ENCODE results near the gene DLAT.

DLAT gene

GRCh38 chr11:112024773-112025678 lies at the start of gene DLAT:
Gene DLAT, plus strand, starts transcription at chr11:112025408. Its CDS starts 65 bp downstream, at chr11:112025473.
- no peaks in the 10 kb centered on the region for H3K27me3 Mint-ChIP-seq
- peaks cover 13% of the 10 kb centered on the region for H3K4me1 Mint-ChIP-seq
- H3K27ac Mint-ChIP-seq, result peak within 1 kb of the TSS; percentile 99
- peak within 1 kb of the TSS; percentile 100 for H3K4me3 Mint-ChIP-seq
- H3K9me3 Mint-ChIP-seq, result no peaks in the 10 kb centered on the region
- ATAC-seq, result peak; percentile 92
- peaks cover 17% of the 10 kb centered on the region for H3K36me3 Mint-ChIP-seq

GRCh38 chr11:111976119-111976766 lies 49.0 kb upstream of the DLAT start:
- ATAC-seq, result no peak
- no peaks in the 10 kb centered on the region for H3K9me3 Mint-ChIP-seq
- peaks cover 15% of the 10 kb centered on the region for H3K4me1 Mint-ChIP-seq
- no peak overlapping the region for H3K27ac Mint-ChIP-seq
- H3K27me3 Mint-ChIP-seq, result peaks cover 42% of the 10 kb centered on the region
- no peak overlapping the region for H3K4me3 Mint-ChIP-seq
- no peaks in the 10 kb centered on the region for H3K36me3 Mint-ChIP-seq

DNA sequence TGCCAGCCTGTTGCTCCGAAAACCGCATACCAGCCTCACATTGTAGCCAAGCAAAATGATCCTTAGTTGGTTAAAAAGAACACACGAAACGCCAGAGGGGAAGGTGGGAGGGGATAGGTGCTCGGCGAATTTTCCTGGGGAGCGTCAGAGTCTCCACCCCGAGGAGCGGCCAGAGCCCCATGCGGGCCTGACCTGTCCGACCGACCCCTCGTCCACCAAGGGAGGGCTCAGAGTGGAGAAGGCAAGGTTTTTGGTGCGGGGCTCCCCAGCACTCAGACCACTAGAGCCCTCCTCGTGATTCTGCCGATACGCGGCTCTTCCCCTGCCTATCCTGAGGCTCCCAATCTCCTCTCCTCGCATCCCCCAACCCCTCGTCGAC lies 48.5 kb upstream of the DLAT start:
- H3K27ac Mint-ChIP-seq, result no peak overlapping the region
- H3K36me3 Mint-ChIP-seq, result no peaks in the 10 kb centered on the region
- peak overlapping the region; percentile 53 for H3K4me3 Mint-ChIP-seq
- ATAC-seq, result no peak
- H3K4me1 Mint-ChIP-seq, result peaks cover 15% of the 10 kb centered on the region
- H3K27me3 Mint-ChIP-seq, result peaks cover 42% of the 10 kb centered on the region
- H3K9me3 Mint-ChIP-seq, result no peaks in the 10 kb centered on the region

DNA sequence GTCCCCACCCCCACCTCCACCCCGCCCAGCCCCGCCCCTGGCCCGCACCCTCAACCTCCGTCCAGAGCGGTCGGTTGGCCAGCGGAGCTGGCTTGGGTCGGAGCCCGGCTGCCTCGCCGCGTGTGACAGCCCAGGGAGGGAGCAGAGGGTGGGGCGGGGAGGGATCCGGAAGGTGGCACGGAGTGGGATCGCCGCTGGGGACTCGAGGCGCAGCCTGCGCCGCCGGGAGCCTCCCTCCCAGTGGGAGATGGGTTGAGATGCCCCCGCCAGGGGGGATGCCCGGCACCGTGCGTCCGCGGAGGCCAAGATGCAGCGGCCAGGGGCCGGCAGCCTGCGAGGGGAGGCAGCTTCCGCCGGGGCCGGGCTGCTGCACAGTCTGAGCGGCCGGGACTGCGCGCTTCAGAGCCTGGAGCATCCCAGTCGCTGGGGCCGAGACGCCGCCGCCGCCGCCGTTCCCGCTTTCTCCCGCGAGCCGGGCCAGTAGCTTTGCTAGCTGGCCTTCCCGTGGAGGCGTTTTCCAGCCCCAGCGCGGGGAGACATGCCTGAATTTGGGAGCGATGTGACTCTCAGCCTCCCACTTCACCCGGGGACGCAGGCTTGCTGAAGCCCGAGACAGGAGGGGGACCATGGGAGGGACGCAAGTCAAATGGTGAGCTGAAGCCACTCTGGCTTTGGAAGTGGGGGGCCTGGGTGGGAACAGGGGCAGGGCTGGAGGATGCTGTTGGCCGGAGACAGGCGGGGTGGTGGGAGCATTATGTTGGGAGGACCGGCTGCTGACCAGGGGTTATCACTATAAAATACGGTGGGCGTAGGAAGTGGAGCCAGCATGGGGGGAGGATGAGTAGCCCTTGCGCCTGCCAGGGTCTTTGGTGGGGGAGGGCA lies 47.8 kb upstream of the DLAT start:
- H3K27me3 Mint-ChIP-seq, result peaks cover 42% of the 10 kb centered on the region

DNA sequence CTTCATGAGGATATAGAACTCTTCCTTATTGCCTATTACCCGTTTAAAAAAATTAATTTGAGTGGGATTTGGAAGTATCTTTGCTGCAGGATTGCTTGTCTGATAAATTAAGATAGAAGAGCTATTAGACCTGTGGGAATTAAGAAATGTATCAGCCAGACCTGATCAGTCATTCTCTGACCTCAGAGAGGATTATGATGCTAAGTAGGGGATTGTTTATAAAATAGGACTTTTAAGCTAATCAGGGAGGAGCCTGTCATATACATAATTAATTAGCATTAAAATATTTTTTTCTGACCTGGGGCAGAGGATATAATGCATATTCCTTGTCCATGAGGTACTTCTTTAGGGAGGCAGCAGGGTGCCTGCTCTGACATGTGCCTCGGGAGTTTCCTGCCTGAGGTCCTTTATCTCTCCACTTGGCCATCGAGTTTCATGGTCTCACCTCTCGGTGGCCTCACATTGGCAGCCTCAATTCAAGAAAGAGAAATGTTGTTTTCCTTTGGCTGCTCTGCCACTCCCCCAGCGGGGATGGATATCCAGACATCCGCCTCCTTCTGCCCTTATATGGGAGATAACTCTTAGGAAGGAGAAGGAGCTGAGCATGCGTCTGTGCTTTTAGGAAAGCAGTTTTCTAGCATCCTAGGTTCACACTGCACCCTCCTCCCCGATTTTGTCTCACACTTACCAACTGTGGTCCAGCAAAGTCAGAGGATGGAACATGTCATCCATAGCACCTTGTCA lies 47.0 kb upstream of the DLAT start:
- Mint-ChIP-seq H3K4me3 (peak overlapping the region; percentile 70), H3K27ac (no peak overlapping the region), H3K36me3 (no peaks in the 10 kb centered on the region), H3K4me1 (peaks cover 8% of the 10 kb centered on the region), H3K27me3 (peaks cover 42% of the 10 kb centered on the region), H3K9me3 (no peaks in the 10 kb centered on the region)
- no peak for ATAC-seq

More for the DNA sequence above, 47.8 kb upstream of the DLAT start:
- H3K9me3 Mint-ChIP-seq, result no peaks in the 10 kb centered on the region
- ATAC-seq, result peak; percentile 73
- no peaks in the 10 kb centered on the region for H3K36me3 Mint-ChIP-seq
- no peak overlapping the region for H3K27ac Mint-ChIP-seq
- peak overlapping the region; percentile 70 for H3K4me3 Mint-ChIP-seq
- H3K4me1 Mint-ChIP-seq, result peaks cover 13% of the 10 kb centered on the region

DNA sequence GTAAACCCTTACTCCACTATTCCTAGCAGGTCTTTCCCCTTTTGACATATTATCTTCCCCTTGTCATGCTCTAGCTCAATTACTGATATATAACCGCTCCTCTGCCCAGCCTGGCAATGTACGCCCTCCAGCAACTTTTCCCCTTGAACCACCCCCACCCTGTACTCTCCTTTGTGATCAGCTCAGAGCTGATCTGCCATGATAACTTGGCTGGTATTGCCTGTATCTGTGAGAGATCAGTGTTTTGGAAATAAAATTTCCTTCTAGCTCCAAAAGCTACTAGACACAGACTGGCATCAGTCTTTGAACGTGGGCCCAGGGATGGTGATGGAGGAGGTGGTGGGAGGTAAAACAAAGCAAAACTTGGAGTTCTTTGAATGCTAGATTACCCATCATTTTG lies 45.1 kb upstream of the DLAT start:
- no peak for ATAC-seq
- no peaks in the 10 kb centered on the region for H3K36me3 Mint-ChIP-seq
- peaks cover 8% of the 10 kb centered on the region for H3K4me1 Mint-ChIP-seq
- no peak overlapping the region for H3K27ac Mint-ChIP-seq
- H3K4me3 Mint-ChIP-seq, result no peak overlapping the region
- no peaks in the 10 kb centered on the region for H3K9me3 Mint-ChIP-seq
- peaks cover 42% of the 10 kb centered on the region for H3K27me3 Mint-ChIP-seq

- H3K9me3 Mint-ChIP-seq, result no peaks in the 10 kb centered on the region
- no peak overlapping the region for H3K27ac Mint-ChIP-seq
- ATAC-seq, result no peak
- H3K36me3 Mint-ChIP-seq, result no peaks in the 10 kb centered on the region
- peaks cover 8% of the 10 kb centered on the region for H3K4me1 Mint-ChIP-seq
- H3K27me3 Mint-ChIP-seq, result peaks cover 42% of the 10 kb centered on the region
- no peak overlapping the region for H3K4me3 Mint-ChIP-seq
Measured at GRCh38 chr11:111981270-111981669, 43.9 kb upstream of the DLAT start.

GRCh38 chr11:111982019-111982464 lies 43.2 kb upstream of the DLAT start:
- ATAC-seq, result peak; percentile 75
- no peaks in the 10 kb centered on the region for H3K9me3 Mint-ChIP-seq
- no peak overlapping the region for H3K27ac Mint-ChIP-seq
- H3K4me1 Mint-ChIP-seq, result peaks cover 8% of the 10 kb centered on the region
- H3K4me3 Mint-ChIP-seq, result no peak overlapping the region
- peaks cover 36% of the 10 kb centered on the region for H3K27me3 Mint-ChIP-seq
- no peaks in the 10 kb centered on the region for H3K36me3 Mint-ChIP-seq

DNA sequence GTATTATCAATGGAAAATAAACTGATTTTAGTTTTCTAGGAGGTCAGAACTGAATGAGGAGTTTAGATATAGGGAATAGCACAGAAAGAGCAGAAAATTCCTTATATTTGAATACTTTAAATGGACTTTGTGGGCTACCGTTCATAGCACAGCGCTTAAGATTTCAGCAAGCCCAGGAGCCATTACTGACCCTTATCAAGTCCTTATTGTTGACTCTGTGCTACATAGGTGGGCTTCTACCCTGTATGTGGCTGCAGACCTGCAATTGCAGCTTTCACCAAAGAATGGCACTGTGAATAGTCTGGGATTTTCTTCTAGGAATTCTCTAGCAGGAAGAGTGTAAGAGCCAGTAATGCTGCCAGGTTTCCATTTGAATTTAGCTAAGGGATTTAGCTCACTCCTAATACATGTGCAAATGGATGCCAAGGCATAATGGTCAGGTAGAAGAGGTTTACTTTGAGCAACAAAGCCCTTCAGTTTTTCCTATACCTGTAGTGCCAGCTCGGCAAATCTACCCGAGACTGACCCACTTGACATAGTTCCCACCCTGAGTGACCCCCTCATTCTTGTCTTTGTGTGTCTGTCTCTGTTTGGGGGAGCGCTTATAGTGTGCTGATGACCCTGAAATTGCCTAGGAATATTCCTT lies 42.5 kb upstream of the DLAT start:
- Mint-ChIP-seq H3K4me1 (peaks cover 5% of the 10 kb centered on the region), H3K36me3 (no peaks in the 10 kb centered on the region), H3K27ac (no peak overlapping the region), H3K9me3 (no peaks in the 10 kb centered on the region), H3K4me3 (no peak overlapping the region), H3K27me3 (peaks cover 29% of the 10 kb centered on the region)
- no peak for ATAC-seq

- no peak overlapping the region for H3K4me3 Mint-ChIP-seq
- no peaks in the 10 kb centered on the region for H3K36me3 Mint-ChIP-seq
- H3K9me3 Mint-ChIP-seq, result no peaks in the 10 kb centered on the region
- H3K4me1 Mint-ChIP-seq, result no peaks in the 10 kb centered on the region
- no peak overlapping the region for H3K27ac Mint-ChIP-seq
- no peak for ATAC-seq
- H3K27me3 Mint-ChIP-seq, result peaks cover 22% of the 10 kb centered on the region
Measured at GRCh38 chr11:111983187-111983986, 41.8 kb upstream of the DLAT start.

DNA sequence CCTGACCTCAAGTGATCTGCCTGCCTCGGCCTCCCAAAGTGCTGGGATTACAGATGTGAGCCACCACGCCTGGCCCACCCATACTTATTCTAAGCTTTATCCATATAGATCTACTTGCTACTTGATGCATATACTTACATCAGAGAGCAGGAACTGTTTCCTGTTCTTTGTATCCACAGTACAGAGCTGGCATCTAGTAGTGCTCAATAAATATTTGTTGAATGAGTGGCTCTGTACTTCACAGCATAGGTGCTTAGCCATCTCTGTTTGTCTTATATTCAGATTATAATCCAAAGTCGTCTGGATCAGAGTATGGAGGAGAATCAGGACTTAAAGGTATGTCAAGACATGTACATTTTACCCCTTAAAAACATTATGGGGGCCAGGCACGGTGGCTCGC lies 38.6 kb upstream of the DLAT start:
- Mint-ChIP-seq H3K4me1 (no peaks in the 10 kb centered on the region), H3K4me3 (no peak overlapping the region), H3K9me3 (no peaks in the 10 kb centered on the region), H3K36me3 (no peaks in the 10 kb centered on the region), H3K27me3 (no peaks in the 10 kb centered on the region), H3K27ac (no peak overlapping the region)
- ATAC-seq, result no peak

DNA sequence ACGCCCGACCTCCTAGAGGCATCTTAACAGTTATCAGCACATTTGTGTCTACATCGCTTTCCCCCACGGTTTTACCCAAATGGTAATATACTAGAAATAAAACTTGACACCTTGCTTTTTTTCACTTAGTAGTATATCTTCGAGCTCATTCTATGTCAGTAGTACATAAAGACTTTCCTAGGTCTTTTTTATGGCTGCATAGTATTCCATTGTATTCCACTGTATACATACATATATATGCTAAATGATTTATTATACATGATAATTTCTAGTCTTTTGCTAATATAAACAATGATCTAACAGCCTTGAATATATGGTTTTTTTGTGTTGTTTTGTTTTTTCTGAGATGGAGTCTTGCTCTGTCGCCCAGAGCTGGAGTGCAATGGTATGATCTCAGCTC lies 34.8 kb upstream of the DLAT start:
- H3K27ac Mint-ChIP-seq, result no peak overlapping the region
- no peak for ATAC-seq
- H3K36me3 Mint-ChIP-seq, result no peaks in the 10 kb centered on the region
- no peaks in the 10 kb centered on the region for H3K27me3 Mint-ChIP-seq
- no peaks in the 10 kb centered on the region for H3K4me1 Mint-ChIP-seq
- no peak overlapping the region for H3K4me3 Mint-ChIP-seq
- no peaks in the 10 kb centered on the region for H3K9me3 Mint-ChIP-seq

- Mint-ChIP-seq H3K4me1 (no peaks in the 10 kb centered on the region), H3K4me3 (no peak overlapping the region), H3K27ac (no peak overlapping the region), H3K9me3 (no peaks in the 10 kb centered on the region), H3K36me3 (no peaks in the 10 kb centered on the region), H3K27me3 (no peaks in the 10 kb centered on the region)
- ATAC-seq, result no peak
Measured at GRCh38 chr11:111992206-111992855, 32.9 kb upstream of the DLAT start.

Data from stimulated activated memory B cell treated with anti-CD40 and anti-IgM and Interleukin-4, amounts not matched to agents 10 μg/mL and 1 μg/mL and 100 μg/mL, for 72 hours (primary cell).